Stimulated activated CD8-positive, alpha-beta memory T cell treated with anti-CD3 and anti-CD28 coated beads, Interleukin-2, amount 100 ng/mL, for 1 hour (primary cell): ENCODE measurements around the gene SMIM43.
"Not testable (repeated sequence)": the region's sequence is repeated elsewhere in the genome, so short reads cannot be mapped to it uniquely, and the experiment has no call there.

Experiments
- DNase-seq, 2 donors: peaks; one replicate each; pipeline ENCODE4 v3.0.0-alpha.2; 2020; ENCODE audit warnings: low read depth in 2 of 2

SMIM43 gene

DNA sequence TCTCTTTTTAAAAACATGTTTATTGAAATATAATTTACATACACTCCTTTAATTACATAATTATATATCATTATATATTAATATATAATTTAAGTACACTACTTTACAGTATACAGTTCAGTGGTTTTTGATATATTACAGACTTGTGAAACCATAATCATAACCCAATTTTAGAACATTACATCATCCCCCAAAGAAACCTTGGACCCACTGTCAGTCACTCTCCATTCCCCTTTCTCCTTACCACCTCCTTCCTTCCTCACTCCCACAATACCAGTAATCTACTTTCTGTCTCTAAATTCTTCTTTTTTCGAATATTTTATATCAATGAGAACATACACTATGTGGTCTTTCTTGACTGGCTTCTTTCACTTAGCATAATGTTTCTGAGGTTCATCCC is 18.2 kb upstream of the SMIM43 start:
- no peak for DNase-seq

DNA sequence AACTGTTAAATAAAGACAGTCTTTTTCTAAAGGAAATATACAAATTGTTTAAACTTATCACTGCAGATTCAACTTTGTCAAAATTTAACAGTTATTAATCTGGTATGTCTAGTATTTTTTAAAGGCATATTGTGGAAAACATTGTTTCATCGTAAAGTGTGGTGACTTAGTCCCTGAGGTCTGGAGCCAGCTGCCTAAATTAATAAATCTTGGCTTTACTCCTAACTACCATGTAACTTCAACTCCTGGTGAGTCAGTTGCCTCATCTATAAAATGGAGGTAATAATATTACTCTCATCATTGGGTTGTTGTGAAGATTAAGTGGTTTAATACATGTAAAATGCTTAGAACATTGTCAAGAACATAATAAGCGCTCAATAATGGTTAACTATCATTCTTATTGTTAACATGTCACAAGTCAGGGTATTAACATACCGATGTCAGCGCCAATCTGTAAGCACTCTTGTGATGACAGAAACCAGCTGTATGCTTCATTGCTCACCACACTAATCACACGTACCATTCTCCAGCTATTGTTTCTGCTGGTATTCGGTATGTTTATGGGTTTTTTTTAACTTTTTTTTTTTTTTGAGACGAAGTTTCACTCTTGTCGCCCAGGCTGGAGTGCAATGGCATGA is 14.1 kb upstream of the SMIM43 start:
- no peak for DNase-seq

DNA sequence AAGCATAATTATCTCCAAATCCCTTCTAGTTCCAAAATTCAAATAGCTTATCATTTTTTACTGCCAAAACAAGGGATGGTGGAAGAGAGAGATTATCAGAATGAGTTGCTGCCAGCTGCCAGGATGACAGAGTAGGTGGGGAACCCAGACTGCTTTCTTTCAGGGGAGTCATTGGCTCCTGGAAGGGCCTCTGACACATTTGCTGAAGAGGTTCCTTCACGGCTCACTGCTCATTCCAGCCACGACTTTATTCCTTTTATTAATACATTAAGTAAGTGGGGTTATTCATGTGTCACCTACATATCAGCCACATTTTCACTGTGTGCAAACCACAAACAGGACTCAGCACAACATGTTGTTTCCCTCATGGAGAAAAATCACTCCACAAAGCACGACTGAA is 12.7 kb upstream of the SMIM43 start:
- DNase-seq = no peak

DNA sequence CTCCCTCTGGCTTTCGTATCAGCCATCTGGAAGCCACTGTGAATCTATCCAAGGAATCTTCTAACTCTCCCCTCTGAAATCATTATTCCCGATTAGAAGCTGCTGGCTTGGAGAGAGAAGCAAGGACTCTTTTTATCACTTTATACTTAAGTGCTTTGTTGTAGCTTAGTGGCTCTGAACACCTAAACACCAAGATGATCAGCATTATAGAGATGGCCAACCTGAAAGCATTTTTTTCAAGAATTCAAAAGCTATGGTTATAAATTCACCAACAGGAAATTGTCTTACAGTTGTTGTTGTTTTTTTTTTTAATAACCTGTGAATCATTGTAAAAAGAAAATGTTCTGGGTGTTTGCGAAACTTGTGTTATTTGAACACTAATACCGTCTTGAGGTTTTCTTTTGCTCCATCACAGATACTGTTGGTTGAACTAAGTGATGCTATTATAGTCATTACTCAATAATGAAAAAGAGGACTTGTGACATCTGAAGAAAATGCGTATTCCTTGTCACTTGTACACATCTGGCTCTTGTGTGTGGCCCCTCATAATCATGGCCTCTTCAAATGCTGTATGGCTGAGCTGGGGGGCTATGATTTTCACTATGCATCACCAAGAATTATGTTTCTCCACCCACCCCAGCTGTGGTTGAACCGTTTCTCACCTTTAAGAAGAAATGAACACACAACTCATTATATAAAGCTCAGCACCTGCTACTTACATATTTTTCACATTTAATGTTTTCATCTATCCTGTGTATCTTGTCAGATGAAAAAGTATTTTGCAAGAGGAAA is 11.8 kb upstream of the SMIM43 start:
- DNase-seq = no peak

DNA sequence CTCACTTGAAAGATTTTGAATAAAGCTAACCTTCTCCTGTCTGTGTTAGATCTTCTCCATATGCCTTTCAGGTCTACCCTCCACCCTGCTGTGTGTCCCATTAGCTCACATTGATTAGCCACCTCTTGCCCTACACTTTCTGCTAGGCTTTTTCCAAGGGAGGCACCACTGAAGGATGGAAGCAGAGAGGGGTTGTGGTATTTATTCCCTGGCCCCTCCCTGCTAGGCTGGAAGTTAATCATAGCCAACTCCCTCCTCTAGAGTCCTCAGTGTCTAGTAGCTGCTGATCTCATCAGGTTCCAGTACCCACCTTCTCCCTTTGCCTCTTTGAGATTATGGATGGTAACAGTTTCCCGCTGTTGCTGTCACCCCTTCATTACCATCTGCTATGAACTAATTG is 8.9 kb upstream of the SMIM43 start:
- no peak for DNase-seq

DNA sequence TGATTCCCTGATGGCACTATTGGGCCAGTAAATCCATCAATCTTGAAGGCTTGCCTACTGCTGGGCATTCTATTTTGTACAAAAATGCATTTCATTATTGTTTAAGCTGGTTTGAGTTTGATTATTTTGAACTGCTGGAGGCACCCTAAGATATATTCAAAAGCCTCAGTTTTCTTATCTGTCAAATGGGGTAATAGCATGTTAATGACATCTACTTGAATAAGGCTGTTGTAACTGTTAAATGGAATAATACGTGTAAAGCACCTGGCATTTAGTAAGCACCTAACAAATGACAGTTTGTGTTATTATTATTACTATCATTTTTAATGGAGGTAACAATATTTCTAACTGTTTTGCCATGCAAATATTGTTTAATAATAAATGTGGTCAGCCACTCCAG is 6.9 kb upstream of the SMIM43 start:
- DNase-seq = no peak

DNA sequence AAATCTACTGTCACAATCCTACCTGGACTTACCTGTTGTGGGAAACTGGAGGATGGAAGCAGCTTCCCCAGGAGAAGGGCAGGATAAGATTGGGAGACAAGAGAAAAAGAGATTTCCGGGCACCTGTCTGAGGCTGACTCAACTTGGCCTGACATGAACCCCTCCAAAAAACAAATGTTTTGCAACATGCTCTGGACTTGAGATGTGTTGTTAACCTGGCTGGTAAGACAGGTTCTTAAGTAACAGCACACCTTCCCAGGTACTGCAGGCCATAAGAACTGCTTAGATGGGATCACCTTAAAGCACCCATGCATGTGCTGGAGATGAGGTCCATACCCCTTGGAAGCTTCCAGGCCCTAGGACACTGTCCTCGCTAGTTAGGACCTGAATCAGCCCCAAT is 4.4 kb upstream of the SMIM43 start:
- no peak for DNase-seq

DNA sequence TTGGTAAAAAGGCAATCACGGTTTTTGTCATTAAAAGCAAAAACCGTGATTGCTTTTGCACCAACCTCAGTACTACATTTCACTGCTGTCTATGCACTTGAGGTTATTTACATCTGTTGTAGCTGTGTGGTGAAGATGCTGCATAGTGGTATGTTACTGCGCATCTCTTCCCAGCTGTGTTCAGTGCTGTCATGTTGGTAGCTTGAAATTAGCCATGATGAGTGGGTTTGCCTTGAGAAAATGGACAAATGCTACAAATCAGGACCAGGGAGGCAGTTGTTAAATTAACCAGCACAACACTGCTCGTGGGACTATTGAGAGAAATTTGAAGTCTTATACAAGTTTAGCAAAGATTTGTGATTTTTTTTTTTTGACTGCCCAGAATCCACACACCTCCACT is 2.2 kb upstream of the SMIM43 start:
- no peak for DNase-seq

DNA sequence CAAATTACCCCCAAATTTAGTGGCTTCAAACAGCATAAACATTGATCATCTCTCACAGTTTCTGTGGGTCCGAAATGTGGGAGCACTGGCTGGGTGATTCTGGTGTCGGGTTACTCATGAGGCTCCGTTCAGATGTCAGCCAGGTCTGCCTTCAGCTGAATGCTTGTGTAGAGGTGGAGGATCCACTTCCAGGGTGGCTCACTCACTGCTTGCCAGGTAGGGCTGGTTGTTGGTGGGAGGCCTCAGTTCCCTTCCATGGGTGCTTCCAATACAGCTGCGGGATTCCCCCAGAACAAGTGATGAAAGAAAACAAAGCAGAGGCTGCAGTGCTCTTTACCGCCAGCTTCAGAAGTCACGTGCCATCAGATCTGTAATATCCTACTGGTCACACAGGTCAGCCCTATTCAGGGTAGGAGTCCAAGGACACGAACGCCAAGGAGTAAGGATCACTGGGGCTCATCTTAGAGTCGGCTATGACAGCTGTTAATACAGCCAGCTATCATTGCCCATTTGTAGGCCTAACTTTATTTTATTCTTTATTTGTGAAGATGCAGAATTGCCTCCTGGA is 1.1 kb upstream of the SMIM43 start:
- DNase-seq = no peak

DNA sequence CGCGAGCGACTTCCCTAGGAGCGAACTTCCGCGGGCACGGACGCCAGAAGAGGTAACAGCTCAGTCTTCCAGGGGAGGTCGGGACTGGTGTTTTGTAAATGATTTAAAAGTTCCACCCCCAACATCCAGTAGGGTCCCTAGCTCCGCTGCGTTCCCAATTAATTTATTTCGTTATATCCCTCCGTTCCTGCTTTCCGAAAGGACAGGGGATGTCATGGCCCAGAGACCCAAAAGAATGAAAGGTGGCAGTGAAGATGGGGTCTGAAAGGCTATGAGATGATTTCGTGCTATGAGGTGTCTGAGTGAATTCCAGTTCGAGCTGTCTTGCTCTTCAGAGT is 373 bp upstream of the SMIM43 start:
- no peak for DNase-seq

DNA sequence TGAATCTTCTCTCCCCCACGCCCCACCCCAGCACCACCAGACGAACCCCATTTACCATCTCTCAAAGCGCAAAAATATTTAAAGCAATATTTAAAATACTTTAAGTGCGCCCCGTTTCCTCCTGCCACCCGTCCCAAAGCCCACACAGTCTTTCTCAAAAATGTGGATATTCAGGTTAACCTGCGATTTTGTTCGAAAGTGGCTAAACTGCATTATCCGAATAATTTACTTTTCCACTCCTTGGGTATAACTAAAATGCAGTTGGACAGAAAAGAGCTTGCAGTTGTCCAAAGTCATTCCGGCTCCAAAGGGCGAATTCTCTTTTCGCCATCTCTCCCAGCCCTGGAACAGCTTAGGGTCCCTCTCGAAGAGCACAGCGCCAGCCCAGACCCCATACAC is 662 bp downstream of the SMIM43 start:
- DNase-seq = no peak

DNA sequence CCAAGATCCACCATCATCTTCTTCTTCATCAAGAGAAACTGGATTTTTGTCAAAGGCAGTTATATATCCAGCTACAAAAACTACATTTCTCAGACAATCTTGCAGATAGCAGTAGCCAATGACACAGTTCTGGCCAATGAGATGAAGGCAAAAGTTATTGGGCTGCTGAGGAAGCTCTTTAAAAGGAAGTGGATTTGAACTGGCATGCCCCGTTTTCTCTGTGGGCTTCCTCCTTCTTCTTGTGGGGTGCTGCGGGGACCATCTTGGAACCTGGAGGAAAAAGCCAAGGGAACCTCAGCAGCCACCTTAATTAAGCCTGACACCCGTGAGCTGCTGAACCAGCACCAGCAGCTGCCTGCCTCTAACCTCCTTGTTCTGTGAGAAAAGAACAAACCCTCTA is 4.8 kb downstream of the SMIM43 start:
- DNase-seq = no peak

DNA sequence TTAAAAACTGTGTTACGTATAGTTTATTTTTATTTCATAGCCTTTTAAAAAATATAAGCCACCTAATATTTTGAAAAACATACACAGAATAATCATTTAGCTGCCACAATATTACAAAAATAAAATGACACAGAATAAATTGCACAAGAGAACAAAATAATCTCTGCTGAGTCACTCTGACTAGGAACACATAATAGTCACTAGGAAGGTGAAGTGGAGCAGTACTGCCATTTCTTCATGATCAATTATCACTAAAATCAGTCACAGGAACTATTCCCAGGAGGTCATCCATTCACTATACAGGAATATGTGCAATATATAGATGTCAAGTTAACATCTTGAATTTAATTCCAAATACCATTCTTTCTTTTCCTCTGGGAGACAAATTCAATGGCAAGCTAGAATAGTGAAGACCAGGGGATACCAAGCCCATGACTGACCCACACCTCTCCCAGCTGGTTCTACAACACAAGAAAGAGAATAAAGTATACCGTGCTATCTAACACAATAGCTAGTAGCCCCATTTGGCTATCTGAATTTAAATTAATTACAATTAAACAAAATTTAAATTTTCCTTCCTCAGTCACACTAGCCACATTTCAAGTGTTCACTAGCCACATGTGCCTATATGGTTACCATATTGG is 5.9 kb downstream of the SMIM43 start:
- DNase-seq = no peak

DNA sequence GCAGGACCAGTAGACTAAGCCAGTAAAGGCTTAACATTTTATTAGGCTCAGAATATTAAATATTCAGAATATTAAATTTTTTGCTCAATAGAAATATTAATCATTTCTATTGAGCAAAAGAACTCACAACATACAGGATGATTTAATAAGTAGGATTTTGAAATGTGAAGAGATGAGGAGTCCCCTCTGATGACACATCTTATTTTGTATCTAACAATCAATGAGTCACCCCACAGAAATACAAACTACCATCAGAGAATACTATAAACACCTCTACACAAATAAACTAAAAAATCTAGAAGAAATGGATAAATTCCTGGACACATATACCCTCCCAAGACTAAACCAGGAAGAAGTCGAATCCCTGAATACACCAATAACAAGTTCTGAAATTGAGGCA is 12.8 kb downstream of the SMIM43 start:
- not testable (repeated sequence) for DNase-seq

DNA sequence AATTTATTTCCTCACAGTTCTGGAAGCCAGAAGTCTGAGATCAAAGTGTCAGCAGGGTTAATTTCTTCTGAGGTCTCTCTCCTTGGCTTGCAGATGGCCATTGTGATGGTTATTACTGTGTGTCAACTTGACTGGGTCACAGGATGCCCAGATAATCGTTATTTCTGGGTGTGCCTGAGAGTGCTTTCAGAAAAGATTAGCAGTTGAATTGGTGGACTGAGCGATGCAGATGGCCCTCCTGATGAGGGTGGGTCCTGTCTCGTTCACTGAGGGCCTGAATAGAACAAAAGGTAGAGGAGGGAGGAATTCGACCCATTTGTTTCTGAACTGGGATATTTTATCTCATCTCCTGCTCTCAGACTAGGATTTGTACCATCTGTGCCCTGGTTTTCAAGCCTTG is 15.7 kb downstream of the SMIM43 start:
- DNase-seq = no peak

DNA sequence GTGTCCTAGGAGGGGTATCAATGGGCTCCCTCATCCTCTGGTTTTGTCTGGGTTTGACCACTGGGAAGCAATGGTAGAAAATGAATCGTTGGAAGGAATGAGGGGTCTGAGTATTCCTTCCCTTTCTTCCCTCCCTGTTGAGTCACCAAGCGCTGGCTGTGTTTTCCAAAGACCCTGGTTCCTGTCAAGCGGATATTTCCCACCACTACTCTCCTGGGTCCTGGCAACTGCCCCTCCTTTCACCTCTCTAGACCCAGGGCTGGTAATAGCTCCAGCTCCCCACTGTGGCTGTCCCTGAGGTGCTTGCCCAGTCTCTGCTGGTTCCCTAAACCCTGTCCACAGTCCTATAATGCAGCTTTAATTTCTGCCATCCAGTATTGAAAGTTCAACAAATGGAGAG is 22.2 kb downstream of the SMIM43 start:
- no peak for DNase-seq

DNA sequence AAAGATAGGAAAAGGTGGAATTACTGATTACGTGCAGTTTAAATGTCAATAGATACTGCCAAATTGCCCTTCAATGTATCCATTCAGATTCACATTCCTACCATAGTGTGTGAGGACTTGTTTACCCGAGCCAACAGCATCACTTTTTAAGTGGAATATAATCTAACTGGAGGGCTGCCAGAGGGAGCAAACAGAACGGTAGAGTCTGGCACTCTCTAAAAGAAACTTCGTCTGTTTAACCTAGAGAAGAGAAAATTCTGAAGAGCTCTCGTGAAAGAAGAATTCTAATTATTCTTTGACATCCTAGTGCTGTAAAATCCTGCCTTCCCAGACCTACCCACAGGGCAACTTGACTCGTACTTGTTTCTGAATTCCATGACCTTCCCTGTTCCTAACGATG is 23.2 kb downstream of the SMIM43 start:
- DNase-seq = no peak

DNA sequence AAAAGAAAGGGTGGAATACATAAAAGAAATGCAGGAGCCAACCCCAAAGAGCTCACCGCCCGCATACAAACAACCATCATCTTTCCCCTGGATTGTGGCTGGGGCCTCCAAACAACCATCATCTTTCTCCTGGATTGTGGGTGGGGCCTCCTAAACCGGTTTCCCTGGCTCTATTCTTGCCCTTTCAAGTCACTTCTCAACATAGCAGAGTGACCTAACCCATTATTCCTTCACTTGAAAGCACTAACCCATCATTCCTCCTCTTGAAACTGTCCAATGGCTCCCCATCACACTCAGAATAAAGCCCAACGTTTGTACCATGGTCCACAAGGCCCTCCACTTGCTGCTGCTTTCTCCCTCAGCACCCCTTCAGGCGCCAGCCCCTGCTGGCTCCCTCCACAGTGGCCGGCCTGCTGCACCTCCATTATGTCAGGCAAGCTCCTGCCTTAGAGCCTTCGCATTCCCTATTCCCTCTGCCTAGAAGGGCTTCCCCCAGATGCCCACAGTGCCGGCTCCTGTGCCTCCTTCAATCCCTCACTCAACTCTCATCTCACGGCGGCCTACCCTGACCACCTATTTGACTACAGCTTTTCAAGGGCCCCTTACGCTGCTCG is 24.1 kb downstream of the SMIM43 start:
- DNase-seq = no peak

DNA sequence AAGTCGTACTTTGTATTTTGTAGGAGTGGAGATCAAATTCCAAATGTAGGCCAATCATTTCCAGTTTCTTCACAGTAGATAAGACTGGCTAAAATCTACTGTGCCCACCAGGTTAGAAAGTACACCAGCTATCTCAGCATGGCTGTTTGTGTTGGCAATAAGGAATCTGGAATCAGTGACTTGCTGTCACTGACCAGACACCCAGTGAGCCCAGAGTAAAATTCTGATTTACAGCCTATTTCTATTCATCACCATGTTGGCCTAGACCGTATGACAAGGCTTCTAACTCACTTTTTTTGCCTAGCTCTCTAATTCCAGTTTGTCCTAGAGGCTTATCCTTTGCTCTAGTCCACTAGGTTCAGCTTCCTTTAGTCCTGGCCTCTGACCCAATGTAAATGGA is 25.4 kb downstream of the SMIM43 start:
- DNase-seq = no peak

DNA sequence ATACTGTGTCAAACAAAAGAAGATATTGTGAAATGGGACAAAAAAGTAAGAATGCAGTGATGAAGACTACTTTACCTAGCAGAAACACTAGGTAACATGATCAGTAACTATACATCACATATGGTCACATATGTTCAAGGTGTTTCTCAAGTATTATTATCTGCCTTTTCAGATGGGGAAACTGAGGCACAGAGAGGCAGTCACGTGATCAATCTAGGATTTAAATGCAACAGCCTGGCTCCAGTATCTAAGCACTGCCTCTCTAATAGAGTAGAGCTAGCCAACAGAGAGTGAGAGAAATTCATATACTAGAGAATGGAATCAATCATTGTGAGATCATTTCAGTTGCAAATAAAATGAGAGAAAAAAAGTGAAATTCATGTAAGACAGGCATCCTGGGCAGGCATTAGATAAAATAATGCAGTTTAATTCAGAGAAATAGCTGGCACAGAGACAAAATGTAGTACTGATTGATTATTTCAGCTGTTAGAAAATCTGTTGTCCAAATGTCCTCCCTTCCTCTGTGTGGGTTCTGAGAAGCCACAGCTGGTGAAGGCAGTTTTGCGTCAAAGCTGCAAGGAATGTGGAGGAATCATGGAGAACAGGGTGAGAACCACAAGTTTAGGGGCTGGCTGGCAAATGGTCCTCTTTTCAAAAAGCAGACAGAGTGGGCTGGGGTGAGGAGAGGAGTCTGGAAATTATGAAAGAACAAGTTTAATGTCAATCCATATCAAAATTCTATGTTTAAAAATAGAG is 26.0 kb downstream of the SMIM43 start:
- no peak for DNase-seq

DNA sequence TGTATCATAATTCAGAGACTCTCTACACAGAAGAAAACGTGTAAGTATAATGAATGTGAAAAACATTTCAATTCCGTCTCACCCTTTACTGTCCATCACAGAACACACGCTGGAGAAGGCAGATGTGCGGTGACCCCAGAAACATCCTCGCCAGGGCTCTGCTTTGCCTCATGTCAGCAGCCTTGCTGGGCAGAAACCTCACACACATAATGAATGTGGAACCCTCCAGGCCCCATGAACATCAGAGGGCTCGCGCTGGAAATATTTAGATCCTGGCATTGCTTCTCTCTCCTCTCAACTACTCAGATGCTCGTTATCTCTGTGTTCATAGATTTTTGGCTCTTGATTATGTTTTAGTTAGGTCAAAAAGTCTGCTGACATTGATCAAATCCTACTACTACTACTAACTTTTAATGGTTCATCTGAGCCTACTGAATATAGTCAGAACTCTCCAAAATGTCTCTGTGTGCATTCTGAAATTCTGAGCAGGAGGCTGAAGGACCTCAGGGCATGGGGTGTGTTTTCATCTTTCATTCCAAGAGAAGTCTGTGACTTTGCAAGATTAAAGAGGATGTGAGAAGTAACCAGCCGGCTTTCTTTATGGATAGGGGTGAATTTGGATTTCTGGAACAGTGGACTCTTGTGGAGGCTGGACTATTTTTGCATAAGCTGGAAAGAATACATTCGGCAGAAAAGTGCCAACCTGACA is 27.0 kb downstream of the SMIM43 start:
- DNase-seq = no peak
